Mammary epithelial cell (primary cell): Measurements from ENCODE around the gene EXOC6B.

ENCODE experiments used
- CTCF ChIP-seq, 2 donors: IDR thresholded peaks in 1 of 2; conservative IDR thresholded peaks in 1 of 2; 2 replicates each; pipeline ENCODE4 v1.5.1; 2011 to 2012; ENCODE audit warnings: inconsistent platforms in 2 of 2, low read length in 2 of 2, mild to moderate bottlenecking in 2 of 2, control low read depth in 1 of 2, low read depth in 1 of 2; ENCODE audit not compliant: insufficient read depth in 1 of 2; ENCODE audit errors: extremely low read depth in 1 of 2
- EZH2 ChIP-seq: IDR thresholded peaks from 2 replicates; pipeline ENCODE4 v1.6.1; 2012; ENCODE audit warnings: low read length, inconsistent platforms, borderline replicate concordance

- TF ChIP-seq CTCF (conservative IDR thresholded peaks at IDR 0.05 in 1 of 2, IDR thresholded peaks at IDR 0.05 in 1 of 2; ENCODE audit: extremely low read depth in 1 of 2, insufficient read depth in 1 of 2, low read depth in 1 of 2, low read length in 2 of 2) (no peak), EZH2 (no peak)
These were observed 196.8 kb downstream of the EXOC6B start for GRCh38 chr2:72629062-72629461.
